GM10248 (cell line): Measurements from ENCODE around the gene MGAT4B.

Source experiments
- CTCF ChIA-PET: fragments of 300-600 bp; sonication (Branson Sonifier 250); formaldehyde crosslinking; extraction: SDS; loops from one replicate; lab custom pipeline; 2021; ENCODE audit warnings: antibody characterized with exemption; lab: Yijun Ruan, JAX
- POLR2A ChIA-PET: fragments of 350-650 bp; sonication (Branson Sonifier 250); formaldehyde crosslinking; extraction: SDS; loops from one replicate; lab custom pipeline; 2020; ENCODE audit warnings: antibody characterized with exemption; lab: Yijun Ruan, JAX
- DNase-seq: peaks from one replicate; pipeline ENCODE4 v3.0.0; 2012; ENCODE audit errors: extremely low spot score
- TF ChIP-seq, protein P1 (sequence below): IDR thresholded peaks from 2 replicates; pipeline ENCODE4 v1.5.1; 2012; ENCODE audit warnings: mild to moderate bottlenecking, low read depth; ENCODE audit errors: extremely low read depth, missing control alignments, control extremely low read depth

MGAT4B gene

DNA sequence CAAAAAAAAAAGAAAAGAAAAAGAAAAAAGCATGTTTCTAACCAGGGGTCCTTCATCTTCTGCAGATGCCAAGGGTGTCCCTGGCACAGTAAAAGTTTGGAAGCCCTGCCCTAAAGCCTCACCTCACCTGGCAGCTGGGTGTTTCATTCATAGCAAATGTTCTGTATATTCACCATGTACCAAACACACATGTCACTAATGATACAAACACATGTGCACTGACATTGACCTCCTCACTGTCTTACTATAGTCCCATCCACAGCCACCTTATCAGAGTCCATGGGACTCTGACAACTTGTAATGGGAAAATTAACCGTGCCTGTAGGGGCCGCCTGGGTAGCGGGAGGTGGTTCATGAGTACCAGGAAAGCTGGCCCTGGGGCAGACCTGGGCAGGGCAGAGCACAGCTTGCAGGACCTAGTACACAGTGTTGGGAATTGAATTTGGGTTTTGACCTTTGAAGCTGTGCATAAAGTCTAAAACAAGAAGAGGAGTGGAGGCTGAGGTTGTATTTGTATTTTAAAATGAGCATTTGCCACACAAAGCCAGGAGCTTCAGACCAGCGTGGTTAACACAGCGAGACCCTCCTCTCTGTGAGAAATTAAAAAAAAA is 6.4 kb upstream of the MGAT4B start:
- CTCF ChIA-PET: interaction anchor here (1.1 to 1.7 kb wide), 3 partner anchors 11 to 135 kb away, joined by 4 to 5 read pairs (median 4); no protein-coding TSS in a partner anchor
- DNase-seq: no peak
- POLR2A ChIA-PET: interaction anchor here (1.5 kb wide), 1 partner anchor 9 kb away, joined by 3 read pairs; no protein-coding TSS in a partner anchor
- TF ChIP-seq, protein P1, sequence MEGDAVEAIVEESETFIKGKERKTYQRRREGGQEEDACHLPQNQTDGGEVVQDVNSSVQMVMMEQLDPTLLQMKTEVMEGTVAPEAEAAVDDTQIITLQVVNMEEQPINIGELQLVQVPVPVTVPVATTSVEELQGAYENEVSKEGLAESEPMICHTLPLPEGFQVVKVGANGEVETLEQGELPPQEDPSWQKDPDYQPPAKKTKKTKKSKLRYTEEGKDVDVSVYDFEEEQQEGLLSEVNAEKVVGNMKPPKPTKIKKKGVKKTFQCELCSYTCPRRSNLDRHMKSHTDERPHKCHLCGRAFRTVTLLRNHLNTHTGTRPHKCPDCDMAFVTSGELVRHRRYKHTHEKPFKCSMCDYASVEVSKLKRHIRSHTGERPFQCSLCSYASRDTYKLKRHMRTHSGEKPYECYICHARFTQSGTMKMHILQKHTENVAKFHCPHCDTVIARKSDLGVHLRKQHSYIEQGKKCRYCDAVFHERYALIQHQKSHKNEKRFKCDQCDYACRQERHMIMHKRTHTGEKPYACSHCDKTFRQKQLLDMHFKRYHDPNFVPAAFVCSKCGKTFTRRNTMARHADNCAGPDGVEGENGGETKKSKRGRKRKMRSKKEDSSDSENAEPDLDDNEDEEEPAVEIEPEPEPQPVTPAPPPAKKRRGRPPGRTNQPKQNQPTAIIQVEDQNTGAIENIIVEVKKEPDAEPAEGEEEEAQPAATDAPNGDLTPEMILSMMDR: no peak

DNA sequence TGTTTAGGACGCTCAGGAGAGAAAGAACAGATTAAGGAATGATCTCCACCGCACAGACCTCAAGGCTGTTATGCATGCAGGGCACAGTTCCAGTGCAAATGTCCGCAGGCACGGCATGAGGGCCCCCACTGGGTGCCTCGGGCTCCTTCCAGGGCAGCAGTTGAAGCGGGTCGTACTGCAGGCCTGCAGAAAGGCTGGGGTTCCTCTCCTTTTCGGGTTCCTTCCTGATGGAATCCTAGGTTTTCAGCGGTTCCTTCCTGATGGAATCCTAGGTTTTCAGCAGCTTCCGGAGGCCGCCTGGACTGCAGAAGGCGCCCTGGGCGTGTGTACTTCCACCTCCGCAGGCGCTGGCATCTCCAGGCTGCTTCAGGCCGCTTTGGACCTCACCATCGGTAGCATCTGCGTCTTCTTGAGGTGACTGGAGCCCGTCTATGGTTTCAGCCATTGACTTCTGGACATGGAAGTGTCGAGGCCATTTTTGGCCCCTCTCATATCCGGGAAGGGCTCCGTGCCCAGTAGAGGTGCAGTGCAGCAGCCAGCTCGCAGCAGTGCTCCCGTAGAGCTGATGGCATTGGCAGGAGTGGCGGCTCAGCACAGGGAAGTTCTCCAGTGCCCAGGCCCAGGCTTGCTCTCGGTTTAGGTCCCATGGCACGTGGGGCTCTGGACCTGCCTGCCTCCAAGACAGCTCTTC is 5.6 kb upstream of the MGAT4B start:
- DNase-seq: no peak
- CTCF ChIA-PET: interaction anchor here (1.1 to 1.8 kb wide), 5 partner anchors 10 to 16 kb away, joined by 3 to 10 read pairs (median 4); no protein-coding TSS in a partner anchor
- TF ChIP-seq, protein P1: no peak
- POLR2A ChIA-PET: interaction anchor here (1.5 to 2.2 kb wide), 2 partner anchors 8 to 10 kb away, joined by 3 to 27 read pairs; partner anchors contain the start of gene SQSTM1

DNA sequence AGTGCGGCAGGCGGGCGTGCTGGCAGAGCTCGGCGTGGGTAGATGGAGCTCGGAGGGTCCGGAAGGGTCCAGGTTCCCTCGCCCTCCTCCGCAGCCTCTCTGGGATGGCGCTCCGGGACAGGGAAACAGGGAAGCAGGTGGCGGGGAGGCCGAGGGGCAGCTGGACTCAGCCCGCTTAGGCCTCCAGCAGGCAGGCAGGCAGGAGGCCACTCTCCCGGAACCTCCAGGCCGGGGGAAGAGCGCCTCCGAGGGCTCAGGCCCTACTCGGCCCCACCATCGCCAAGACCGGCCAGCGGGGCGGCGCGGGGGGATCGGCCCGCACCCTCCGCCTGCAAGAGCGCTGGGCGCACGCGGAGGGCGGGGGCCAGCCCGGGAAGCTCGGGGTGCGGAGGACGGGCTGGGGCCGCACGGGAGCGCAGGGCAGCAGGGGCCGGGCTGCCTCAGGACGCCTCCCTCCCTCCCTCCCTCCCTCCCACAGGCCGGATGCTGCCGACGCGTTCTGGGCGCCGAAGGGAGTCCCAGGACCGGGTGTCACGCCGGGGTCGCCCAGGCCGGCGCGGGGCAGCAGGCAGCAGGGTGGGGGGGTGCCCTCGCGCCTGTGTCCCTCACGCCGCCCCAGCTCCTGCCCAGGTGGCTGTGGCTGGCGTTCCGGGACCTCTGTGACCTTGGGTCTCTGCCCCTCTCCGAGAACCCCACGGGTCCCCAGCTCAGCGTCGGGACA is 977 bp downstream of the MGAT4B start:
- POLR2A ChIA-PET: interaction anchor here (0.7 kb wide), 1 partner anchor 15 kb away, joined by 4 read pairs; the partner anchor contains the start of gene SQSTM1
- CTCF ChIA-PET: interaction anchor here (0.9 kb wide), 1 partner anchor 17 kb away, joined by 3 read pairs; no protein-coding TSS in a partner anchor

DNA sequence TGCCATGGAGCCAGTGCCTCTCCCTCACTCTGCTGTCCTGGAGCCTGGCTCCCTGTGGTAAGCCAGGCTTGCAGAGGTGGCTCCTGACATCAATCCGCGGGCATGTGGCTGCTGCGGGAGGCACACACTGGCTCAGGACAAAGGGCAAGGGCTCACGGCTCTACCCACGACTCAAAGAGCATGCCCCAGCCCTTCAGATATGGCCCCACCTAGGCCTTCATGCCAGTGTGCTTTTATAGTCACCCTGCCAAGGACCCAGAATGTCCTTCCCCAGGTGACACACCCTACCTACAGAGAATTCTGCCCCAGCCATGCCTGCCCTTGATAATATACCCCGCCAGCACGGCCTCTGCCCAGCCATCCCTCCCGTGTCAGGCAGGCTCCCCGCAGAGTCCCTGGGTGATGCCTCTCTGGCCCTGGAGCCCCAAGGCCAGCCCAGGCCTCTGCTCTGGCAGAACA is 1.6 kb downstream of the MGAT4B start:
- CTCF ChIA-PET: no interaction called here
- POLR2A ChIA-PET: no interaction called here

More for the DNA sequence above, 977 bp downstream of the MGAT4B start:
- peak; percentile 73 for DNase-seq
- TF ChIP-seq, protein P1: no peak

DNA sequence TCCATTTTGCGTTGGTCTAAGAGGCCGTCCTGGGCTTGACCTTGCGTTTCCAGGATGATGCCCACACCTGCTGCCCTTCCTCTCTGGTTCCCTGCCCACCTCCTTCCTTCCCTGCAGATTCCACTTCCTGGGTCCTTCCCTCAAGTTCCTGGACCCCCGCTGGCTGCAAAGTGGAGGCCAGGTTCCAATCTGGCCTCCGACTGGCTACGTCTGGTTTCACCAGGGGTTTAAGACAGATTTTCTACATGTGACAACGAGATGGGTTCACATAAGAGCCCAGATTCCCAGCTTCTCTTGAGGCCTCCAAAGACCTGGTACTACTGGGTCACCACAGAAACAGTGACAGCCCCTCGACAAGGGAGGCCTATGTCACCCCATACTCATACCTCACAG is 2.1 kb downstream of the MGAT4B start:
- ChIA-PET CTCF (interaction anchor here (1.1 to 3.5 kb wide), 3 partner anchors 37 to 511 kb away, joined by 3 to 10 read pairs (median 3); no protein-coding TSS in a partner anchor), POLR2A (interaction anchor here (1.3 kb wide), 1 partner anchor 181 kb away, joined by 4 read pairs; the partner anchor contains the start of gene HNRNPH1)
- TF ChIP-seq, protein P1: no peak
- DNase-seq: no peak

More for the DNA sequence above, 1.6 kb downstream of the MGAT4B start:
- TF ChIP-seq, protein P1: no peak
- no peak for DNase-seq
